ENCODE measurements around the gene ARMS2.

Gene ARMS2

GRCh38 chr10:122454071-122454470, 382 bp upstream of the ARMS2 start:
- no peak for DNase-seq

DNA sequence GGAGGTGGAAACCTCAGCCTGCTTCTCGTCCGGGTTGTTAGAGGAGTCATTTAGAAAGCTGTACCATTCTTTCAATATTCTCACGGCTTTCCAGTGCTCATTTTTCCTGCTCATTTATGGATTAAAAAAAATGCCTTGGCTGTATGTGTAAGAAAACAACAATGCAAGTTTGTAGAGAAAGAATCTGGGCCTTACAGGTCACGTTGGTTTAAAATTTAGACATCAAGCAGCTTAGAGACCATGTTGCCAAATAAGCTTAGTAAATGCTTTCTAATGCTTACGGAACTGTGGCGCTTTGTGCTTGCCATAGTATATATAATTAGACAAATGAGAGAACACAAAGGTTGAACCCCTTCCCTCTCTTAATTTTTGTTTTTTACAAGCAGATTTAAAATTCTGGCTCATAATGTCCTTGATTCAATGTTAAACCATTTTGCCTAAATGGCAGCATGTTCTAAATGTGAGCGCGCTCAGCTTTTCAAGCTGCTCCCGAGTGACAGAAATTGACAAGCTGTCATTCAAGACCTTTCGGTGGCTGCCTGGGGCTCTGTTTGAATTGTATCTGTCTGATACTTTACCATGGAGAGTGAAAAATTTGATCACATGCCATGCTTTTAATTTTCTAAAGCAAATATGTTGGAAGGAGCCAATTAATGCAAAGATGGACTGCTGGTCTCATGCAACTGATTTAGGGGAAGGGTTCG, 1.1 kb downstream of the ARMS2 start:
- no peak for DNase-seq

- no peak for DNase-seq
These were observed 3.5 kb downstream of the ARMS2 start for GRCh38 chr10:122457934-122458333.

DNA sequence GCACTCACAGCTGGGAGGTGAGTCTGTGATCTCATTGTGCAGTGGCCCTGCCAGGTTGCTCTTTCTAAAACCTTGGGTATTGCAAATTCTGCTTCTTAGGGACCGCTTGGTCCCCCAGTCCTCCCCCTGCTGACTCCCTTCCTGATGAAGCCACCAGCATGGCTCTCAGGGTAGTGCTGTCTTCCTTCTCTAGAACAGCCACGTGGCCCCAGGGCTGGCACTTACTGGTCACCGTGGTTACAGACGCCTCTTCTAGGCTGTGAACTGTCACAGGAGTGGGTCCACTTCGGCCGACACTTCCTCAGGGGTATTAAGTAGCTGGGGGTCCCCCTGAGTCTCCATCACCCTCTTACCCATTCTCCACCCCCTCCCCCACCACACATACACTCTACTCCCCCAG, 4.2 kb downstream of the ARMS2 start:
- no peak for DNase-seq

DNA sequence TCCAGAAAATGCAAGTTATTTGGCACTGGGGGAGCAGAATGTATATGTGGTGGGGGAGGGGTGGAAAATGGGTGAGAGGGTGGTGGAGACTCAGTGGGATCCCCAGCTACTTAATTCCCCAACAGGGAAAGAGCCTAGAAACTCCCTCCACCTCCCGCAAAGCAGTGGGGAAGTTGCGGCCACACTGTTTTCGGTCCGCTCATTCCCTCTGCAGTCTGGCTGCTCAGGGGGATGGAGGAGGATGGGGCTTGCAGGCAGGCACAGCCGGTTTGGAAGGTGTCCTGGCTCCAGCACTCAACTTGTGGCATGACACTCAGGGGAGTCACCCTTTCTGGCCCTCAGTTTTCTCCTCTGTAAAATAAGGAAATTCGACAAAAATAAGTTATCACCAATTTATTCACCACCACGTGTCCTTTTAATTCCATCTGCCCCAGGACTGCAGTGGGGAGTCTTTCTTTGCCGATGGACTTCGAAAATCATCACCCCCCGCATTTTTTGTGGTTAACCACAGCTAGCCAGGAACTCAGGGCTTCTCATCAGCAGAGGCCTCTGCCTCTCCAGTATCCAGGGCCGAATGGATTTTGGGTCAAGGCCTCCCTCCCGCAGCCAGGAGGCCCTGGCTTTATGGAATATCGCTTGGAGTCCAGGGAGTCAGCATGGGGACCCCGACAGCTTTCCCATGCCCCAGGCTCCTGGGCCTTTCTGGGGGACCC, 5.3 kb downstream of the ARMS2 start:
- no peak for DNase-seq

- no peak for DNase-seq
These were observed 6.4 kb downstream of the ARMS2 start for GRCh38 chr10:122460891-122461293.

GRCh38 chr10:122461367-122461728, 6.9 kb downstream of the ARMS2 start, which contains the start of gene HTRA1:
Gene HTRA1 (plus strand): TSS chr10:122461553. CDS start chr10:122461653, 100 bp downstream.
- DNase-seq = no peak

GRCh38 chr10:122461729-122462532, 7.5 kb downstream of the ARMS2 start:
- no peak for DNase-seq

DNA sequence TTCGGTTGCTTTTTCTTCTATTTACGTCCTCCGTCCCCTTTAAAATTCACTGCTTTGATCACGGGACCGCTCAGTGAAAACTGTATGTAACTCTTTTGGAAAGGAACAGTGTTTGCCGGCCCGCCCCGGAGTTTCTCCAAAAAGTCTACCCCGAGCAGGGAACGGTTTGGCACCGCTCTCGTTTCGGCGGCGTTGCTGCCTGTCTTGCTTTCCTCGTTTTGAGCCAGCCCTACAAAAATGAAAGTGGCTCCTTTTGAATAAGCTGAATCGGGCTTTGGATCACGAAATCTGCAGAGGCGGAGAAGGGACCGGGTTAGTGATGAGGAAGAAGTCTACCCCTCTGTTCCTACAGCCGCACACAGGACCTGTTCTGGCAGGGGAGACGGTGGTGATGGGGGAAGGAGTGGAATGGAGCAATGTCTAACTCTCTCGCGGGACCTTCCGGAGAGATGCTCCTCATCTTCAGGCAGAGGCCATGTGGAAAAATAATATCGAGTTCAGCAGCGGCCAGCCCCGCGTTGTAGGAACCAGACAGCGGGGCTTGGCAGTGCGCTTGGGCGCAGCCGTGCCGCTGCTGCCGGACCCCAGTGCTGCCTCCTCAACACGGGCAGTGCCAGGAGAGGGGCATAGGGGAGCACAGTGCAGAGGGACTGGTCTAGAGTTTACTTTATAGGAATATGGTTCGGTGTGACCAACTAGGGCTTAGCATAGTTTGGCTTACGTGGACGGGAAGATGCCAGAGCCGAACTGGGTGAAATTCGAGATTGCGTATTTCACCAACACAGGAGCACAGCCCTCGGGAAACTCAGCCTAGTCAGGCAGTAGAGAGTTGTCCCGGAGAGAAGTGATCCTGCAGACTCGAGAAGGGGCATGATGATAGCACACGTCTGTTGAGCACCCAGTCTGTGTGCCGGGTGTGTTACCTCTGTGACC, 8.3 kb downstream of the ARMS2 start:
- no peak for DNase-seq

DNA sequence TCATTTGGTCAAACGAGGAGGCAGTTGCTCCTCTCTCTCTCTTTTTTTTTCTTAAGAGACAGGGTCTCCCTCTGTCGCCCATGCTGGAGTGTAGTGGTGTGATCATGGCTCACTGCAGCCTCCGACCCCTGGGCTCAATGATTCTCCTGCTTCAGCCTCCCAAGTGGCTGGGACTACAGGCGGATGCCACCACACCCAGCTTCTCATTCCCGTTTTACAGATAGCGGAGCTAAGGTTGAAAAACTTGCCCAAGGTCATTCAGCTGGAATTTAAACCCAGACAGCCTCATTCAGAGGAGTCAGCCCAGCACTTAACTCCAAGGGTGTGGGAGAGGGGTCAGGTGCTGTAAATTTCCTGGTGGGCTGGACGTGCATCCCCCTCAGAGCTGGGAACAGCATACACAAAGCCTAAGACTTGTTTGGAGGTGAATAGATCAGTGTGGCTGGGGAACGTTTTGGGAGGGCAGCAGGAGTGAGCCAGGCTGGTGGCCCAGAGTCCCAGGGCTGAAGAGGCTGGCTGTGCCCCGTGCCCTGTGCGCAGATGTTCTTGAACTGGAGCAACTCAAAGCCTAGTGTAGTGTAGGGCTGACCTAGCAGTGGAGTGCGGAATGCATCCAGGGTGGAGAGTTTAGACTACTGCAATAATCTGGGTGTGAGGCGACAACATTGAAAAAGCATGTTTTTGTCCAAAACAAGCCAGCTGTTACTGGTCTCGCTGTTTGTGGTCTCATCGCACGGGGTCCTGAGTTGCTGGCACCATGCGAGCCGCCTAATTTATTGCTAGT, 9.2 kb downstream of the ARMS2 start:
- no peak for DNase-seq

DNA sequence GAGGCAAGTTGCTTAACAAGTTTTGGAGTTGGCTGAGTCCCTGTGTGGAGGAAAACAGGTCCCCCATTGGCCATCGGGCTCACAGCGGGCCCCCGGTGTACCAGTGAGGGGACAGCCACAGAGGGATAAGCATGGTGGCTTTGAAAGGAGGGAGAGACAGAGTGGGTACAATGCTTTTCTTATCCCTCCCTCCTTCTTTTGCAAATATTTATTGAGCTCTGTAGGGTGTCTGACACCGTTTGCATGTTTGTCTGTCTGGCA, 9.7 kb downstream of the ARMS2 start:
- DNase-seq = no peak

- no peak for DNase-seq
These were observed 10.1 kb downstream of the ARMS2 start for GRCh38 chr10:122464586-122464985.

GRCh38 chr10:122465401-122466040, 11.1 kb downstream of the ARMS2 start:
- no peak for DNase-seq

GRCh38 chr10:122466951-122467381, 12.5 kb downstream of the ARMS2 start:
- DNase-seq = no peak

GRCh38 chr10:122467701-122468100, 13.2 kb downstream of the ARMS2 start:
- DNase-seq = no peak

- no peak for DNase-seq
These were observed 14.0 kb downstream of the ARMS2 start for GRCh38 chr10:122468307-122468925.

- no peak for DNase-seq
These were observed 14.7 kb downstream of the ARMS2 start for GRCh38 chr10:122468926-122469781.

DNA sequence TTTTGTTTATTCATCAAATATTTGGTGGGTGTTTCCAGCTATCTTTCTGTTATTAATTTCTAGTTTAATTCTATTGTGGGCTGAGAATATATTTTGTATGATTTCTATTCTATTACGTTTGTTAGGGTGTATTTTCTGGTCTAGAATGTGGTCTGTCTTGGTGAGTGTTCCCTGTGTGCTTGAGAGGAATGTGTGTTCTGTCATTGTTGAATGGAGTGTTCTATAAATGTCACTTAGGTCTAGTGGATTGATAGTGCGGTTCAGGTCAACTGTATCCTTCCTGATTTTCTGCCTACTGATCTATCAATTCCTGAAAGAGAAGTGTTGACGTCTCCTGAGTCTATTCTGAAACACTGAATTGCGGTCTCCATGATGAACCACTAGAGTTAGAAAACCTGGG, 15.4 kb downstream of the ARMS2 start:
- no peak for DNase-seq

DNA sequence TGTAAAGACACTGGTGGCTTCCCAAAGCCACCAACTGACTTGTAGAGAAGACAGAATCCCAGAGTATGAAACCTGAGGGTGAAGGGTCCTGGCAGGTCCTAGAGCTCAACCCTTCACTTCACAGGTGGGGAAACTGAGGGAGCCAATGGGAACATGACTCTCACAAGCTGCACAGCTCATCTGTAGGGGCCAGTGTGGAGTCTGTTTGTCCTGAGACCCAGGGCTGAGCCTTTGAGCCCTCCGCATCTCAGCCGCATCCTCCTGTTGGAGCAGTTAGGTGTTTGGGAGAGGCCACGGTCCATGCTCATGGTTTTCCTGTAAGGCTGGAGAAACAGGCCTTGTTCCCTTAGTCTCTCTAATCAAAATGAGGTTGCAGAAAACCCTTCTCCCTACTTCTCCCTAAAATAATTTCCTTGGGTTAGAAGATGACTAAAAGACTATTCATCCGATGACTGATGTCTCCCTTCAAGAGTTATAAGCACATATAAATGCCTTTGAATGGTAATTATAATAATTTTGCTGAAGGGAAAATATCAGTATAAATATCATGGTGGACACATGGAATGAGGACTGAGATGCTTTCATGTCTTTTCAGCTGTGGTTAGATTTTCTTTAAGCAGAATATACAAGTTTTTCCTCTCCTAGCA, 17.2 kb downstream of the ARMS2 start:
- no peak for DNase-seq

GRCh38 chr10:122473116-122473515, 18.7 kb downstream of the ARMS2 start:
- DNase-seq = no peak

Measured in Kasumi-1 (cell line).